HT1080 (cell line): ENCODE data around the gene GSPT1. TPM values are rescaled to one million over a fixed set of nuclear protein-coding genes. Genes with fewer than 3 reads are reported as not detected.

Source experiments
- small RNA-seq: library from RNA; depleted of rRNA; stranded (forward); fragments of <200 nt; gene quantifications from one replicate; pipeline ENCODE3, GENCODE V24; 2014
- total RNA-seq: library from RNA; depleted of rRNA; stranded (reverse); fragments of >200 nt; shearing (Covaris generic); gene quantifications from 2 replicates; pipeline ENCODE4 v1.2.3, GENCODE V29; 2014; rRNA removed

Gene GSPT1
- total RNA-seq, 1 experiment from 2014 or later = 94.1 TPM

Small RNA genes lying within 50 kb of the gene (small RNA-seq; reads per million reads assigned to genes)
- gene AC007216.5 = not detected
- not detected for gene COX6CP1

Other genes starting within 250 kb of the GSPT1 start
- gene SNN, start 247.5 kb downstream of the GSPT1 start, total RNA-seq = 9.5 and 10.2 TPM in 2 replicates
- 31.8 and 37.2 TPM in 2 replicates for gene TXNDC11, start 173.1 kb downstream of the GSPT1 start, total RNA-seq
- 20.9 and 35.3 TPM in 2 replicates for gene ZC3H7A, start 118.7 kb downstream of the GSPT1 start, total RNA-seq
- gene RSL1D1, start 64.4 kb downstream of the GSPT1 start, total RNA-seq = 196 and 208 TPM in 2 replicates
- gene NPIPB2, start 26.1 kb upstream of the GSPT1 start, total RNA-seq = 0.34 and 1.0 TPM in 2 replicates
- not detected in 2 replicates for gene TNFRSF17, start 49.3 kb upstream of the GSPT1 start, total RNA-seq
- 5.4 and 6.1 TPM in 2 replicates for gene SNX29, start 60.8 kb upstream of the GSPT1 start, total RNA-seq